NCI-H2171 (cell line): ENCODE measurements around the gene SNAPC1.
A peak's percentile ranks its signal among the peaks of the same experiment; 100 is the strongest.
"Not testable (repeated sequence)": the region's sequence is repeated elsewhere in the genome, so short reads cannot be mapped to it uniquely, and the experiment has no call there.

ENCODE experiments used
- DNase-seq: peaks from one replicate; lab custom pipeline; 2025; lab: John Stamatoyannopoulos, UW

SNAPC1 gene

GRCh38 chr14:61750708-61751474 lies 11.3 kb upstream of the SNAPC1 start:
- DNase-seq = peak; percentile 89

DNA sequence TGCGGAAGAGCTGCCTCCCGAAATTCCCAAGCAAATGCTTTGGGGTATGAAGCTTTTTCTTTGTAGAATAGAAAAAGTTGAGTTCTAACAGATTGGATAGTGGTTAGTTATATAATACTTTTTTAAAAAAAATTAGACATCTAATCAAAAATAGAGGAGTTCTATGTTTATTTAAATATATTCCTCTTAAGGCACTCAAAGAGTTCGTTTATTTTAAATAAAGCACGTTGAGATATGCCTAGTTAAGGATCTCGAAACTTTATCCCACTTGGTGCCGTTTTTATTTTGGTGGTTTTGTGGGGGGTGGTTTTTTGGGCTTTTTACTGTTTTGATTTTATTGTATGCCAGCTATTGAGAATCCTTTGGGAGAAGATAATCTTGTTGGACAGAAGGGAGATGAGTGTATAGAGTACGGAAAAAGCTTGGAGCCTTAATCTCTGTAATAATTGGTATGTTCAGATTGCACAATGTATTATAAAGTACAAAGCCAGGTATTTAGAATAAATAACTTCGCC lies 10.7 kb upstream of the SNAPC1 start:
- no peak for DNase-seq

DNA sequence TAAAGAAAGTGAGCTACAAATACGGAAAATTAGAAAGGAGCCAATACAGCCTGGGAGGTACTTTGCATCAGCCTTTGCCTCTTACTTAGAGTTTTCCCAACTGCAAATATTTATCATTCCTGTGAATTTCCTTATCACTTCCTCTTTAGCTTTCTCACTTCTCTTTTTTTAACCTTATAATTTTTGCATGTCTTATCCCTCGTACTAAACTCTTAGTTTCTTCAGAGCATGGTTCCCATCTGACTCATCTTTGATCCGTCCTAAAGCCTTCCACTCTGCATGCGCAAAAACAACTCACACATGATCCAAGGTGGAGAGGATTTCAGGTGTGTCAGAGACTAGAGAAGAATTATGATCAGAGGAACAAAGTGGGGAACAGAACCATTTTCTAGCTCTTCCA lies 9.6 kb upstream of the SNAPC1 start:
- no peak for DNase-seq

GRCh38 chr14:61753631-61754030 lies 8.6 kb upstream of the SNAPC1 start:
- DNase-seq = no peak

DNA sequence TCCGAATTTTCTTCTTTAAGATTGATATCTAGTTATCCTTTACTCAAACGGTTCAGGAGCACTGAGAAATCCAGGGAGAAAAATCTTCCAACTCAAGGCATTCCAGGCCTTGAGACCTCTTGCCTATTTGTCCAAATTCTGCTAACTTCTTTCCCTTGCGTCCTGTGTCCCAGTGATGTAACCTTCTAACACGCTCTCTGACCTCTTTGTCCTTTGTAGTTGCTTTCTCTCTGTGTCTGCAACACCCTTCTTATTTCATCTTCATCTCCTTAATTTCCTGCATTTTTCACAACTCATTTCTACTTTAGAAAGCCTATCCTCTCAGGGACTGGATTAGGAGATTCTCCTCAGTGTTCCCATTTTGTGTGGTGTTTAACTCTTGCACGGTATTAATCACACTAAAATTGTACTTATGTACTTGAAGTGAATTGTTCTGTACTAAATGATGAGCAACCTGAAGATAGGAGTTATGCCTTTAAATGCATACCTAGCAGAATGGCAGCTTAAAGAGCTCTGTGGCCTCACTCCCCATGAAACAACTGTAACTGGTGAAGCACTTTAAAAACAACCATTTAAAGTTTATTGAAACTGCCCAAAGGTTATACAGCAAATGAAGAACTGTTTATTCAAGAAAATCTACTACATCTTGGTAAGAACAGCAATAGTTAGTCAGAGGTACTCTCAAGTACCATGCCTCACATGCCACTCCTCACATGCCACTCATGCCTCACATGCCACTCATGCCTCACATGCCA lies 7.4 kb upstream of the SNAPC1 start:
- DNase-seq = no peak

DNA sequence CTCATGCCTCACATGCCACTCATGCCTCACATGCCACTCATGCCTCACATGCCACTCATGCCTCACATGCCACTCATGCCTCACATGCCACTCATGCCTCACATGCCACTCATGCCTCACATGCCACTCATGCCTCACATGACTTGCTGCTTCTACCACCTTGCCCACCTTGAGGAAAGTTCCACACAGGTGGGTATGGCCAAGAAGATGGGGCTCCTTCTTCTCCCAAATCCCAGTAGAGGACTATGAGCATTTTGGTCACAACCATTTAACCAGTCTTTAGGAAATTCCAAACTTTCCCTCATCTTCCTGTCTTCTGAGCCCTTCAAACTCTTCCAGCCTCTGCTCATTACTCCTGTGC lies 6.9 kb upstream of the SNAPC1 start:
- not testable (repeated sequence) for DNase-seq

GRCh38 chr14:61756135-61756534 lies 6.1 kb upstream of the SNAPC1 start:
- DNase-seq = no peak

- no peak for DNase-seq
Measured at GRCh38 chr14:61759878-61760277, 2.3 kb upstream of the SNAPC1 start.

DNA sequence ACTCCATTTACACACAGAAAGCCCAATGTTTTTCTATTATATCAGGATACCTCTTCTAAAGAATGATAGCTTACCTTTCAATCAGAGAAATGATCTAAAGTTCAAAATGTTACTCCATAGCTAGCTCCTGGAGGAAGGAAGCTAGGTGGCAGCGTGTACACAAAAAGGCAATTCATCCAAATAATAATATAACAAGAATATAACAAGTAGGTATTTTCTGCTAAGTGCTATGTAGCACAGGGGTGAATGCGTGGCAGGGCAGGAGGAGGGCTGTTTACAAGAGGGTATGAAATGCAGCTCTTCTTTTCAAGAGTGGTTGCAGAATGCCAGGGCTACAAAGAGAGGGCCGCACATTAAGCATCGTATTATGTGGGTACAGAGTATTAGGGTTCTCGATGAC lies 663 bp upstream of the SNAPC1 start:
- DNase-seq = no peak

DNA sequence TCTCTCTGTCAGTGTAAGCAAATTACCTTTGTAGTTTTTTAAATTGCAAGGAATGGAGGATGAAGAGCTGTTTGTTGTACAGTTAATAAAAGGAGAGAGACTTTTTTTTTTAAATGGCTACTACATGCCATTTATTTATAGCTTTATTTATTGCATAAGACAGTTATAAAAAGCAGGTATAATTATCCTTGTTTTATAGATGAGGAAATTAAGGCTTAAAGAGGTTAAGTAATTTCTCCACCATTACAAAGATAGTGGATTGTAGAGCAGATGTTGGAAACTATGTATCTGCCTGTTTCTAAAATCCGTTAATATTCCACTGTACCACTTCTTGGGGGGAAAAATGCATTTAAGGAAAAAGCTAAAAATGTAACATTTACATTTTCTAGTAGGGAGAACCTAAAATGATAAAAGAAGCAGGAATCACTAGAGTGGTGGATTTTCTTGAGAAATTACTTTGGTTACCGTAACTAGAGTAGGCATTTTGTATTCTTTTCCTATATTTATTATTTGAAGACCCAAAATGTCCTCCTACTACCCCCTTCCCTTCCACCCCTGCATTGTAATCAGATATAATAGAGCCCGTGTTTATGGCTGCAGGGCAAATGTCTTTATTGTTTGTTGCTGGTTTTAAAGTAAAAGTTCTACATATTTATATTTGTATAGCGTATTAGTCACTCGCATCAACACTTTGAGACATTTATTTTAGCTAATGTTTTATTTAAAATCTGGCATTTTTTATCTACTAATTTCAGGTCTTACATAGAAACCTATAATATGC lies 2.3 kb downstream of the SNAPC1 start:
- no peak for DNase-seq

DNA sequence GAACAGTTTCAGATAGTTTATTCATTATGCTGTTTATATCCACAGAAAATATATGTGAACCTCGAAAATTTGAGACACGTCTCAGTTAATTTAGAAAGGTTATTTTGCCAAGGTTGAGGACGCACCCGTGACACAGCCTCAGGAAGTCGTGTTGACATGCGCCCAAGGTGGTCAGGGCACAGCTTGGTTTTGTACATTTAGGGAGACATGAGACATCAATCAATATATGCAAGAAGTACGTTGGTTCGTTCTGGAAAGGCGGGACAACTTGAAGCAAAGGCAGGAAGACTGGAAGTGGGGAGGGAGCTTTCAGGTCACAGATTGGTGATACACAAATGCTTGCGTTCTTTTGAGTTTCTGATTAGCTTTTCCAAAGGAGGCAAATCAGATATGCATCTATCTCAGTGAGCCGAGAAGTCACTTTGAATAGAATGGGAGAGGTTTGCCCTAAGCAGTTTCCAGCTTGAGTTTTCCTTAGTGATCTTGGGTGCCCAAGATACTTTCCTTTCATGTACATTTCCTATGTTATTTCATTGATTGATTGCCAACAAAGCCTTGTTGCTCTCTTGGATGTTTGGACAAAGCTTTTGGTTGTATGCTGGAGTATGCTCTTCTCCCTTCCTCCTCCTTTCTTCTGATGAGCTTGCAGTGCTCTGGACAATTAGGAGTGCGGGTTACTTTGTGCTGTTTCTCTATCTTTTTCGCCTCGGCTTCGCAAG lies 3.2 kb downstream of the SNAPC1 start:
- DNase-seq = no peak

GRCh38 chr14:61766151-61766550 lies 3.9 kb downstream of the SNAPC1 start:
- no peak for DNase-seq

GRCh38 chr14:61768240-61768639 lies 6.0 kb downstream of the SNAPC1 start:
- DNase-seq = no peak

- DNase-seq = no peak
Measured at GRCh38 chr14:61769893-61770292, 7.7 kb downstream of the SNAPC1 start.

DNA sequence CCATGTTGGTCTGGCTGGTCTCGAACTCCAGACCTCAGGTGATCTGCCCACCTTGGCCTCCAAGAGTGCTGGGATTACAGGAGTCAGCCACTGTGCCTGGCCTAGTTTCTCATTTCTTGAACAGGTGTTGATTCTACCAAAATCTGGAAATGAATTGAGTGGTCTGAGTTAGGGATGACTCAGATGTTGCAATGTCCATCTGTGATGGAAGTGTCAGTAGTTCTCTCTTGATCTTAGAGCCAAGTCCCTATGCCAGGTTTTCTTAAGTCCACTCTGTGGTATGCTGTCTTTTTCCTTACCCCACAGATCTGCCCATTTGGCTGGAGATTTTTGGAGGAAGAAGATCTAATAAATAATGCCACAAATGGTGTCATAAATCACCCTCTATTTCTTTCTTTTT lies 12.6 kb downstream of the SNAPC1 start:
- DNase-seq = no peak

GRCh38 chr14:61780125-61780524 lies 17.9 kb downstream of the SNAPC1 start:
- DNase-seq = no peak

GRCh38 chr14:61797309-61797708 lies 35.1 kb downstream of the SNAPC1 start:
- DNase-seq = no peak

- no peak for DNase-seq
Measured at GRCh38 chr14:61802010-61802568, 39.9 kb downstream of the SNAPC1 start.

DNA sequence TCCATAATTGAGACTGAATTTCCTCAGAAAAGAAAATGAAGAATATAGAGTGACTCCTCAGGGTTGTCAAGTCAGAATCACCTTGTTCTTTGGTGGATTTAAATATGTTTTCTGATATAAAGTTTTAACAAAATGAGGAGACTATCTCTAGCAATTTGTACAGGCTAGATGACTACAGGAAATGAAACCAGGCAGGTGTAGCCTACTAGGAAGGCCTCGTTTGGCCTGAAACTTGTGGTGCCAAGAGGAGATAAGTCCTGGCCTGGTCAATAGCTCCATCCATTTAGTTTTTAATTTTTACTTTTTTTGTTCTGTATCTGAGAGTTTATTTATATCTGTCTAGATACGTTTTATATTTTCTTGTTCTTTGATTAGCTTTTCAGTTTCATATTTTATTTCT lies 41.5 kb downstream of the SNAPC1 start:
- no peak for DNase-seq

DNA sequence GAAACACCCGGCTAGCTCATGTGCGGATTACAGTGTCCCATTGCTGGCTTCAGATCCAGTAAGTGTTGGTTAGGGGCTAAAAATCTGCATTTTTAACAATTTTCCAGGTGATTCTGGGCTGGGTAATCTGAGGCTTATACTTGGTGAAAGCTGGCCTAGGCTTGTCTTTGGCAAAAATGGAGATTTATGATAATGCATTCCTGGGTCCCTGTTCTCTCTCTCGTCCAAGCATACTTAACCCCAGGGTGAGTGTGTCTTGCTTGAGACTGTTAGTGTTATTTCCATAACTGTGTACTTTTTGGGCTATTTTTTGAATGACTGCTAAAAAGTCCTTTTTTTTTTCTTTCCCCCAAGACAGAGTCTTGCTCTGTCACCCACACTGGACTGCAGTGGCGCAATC lies 43.2 kb downstream of the SNAPC1 start:
- no peak for DNase-seq

- DNase-seq = no peak
Measured at GRCh38 chr14:61811882-61812346, 49.7 kb downstream of the SNAPC1 start.
